Vagina (tissue), 2 donors: ENCODE measurements around the gene PXYLP1. TPM values are rescaled to one million over a fixed set of nuclear protein-coding genes. Genes with fewer than 3 reads are reported as not detected.

Experiments
- DNase-seq, 2 donors: peaks; one replicate each; pipeline ENCODE4 v3.0.0-alpha.2; 2017; ENCODE audit errors: extremely low spot score in 2 of 2
- H3K27ac ChIP-seq: fragments of 200-600 bp; sonication (generic); one replicate; pipeline ENCODE4 v1.5.1; 2019
- H3K27me3 ChIP-seq: fragments of 200-600 bp; sonication (generic); one replicate; pipeline ENCODE4 v1.5.1; 2019
- H3K36me3 ChIP-seq, 2 donors: fragments of 200-600 bp; sonication (generic); one replicate each; pipeline ENCODE4 v1.5.1; 2017 to 2019
- H3K4me1 ChIP-seq: fragments of 200-600 bp; sonication (generic); one replicate; pipeline ENCODE4 v1.5.1; 2019
- H3K4me3 ChIP-seq, 2 donors: fragments of 200-600 bp; sonication (generic); 1 replicate in 1 of 2; 2 replicates in 1 of 2; pipeline ENCODE4 v1.5.1; 2016 to 2019
- H3K9me3 ChIP-seq: fragments of 200-600 bp; sonication (generic); one replicate; pipeline ENCODE4 v1.5.1; 2019
- CTCF ChIP-seq, 3 experiments: fragments of 450-650 bp in 2 of 3; fragments of 200-600 bp in 1 of 3; sonication (generic) in 1 of 3; IDR thresholded peaks; one replicate each; pipeline ENCODE4 v1.5.1; 2017 to 2019; ENCODE audit warnings: antibody characterized with exemption in 3 of 3, mild to moderate bottlenecking in 2 of 3, moderate library complexity in 2 of 3
- POLR2A ChIP-seq, 2 donors: fragments of 450-650 bp; IDR thresholded peaks; one replicate each; pipeline ENCODE4 v1.6.1; 2017; ENCODE audit warnings: antibody characterized with exemption in 2 of 2, mild to moderate bottlenecking in 2 of 2, moderate library complexity in 2 of 2
- POLR2AphosphoS5 ChIP-seq, 2 donors: sonication (generic); formaldehyde crosslinking; IDR thresholded peaks; one replicate each; pipeline ENCODE4 v1.9.0; 2017; ENCODE audit warnings: antibody characterized with exemption in 2 of 2, mild to moderate bottlenecking in 2 of 2, low read depth in 1 of 2; ENCODE audit not compliant: insufficient read depth in 1 of 2
- intact Hi-C: fragments of 100-400 bp; cut with DNase I; formaldehyde crosslinking; loops from one replicate; pipeline ENCODE4 v1.15.1; 2023
- total RNA-seq: library from RNA; depleted of rRNA; stranded (reverse); fragments of >200 nt; gene quantifications from one replicate; pipeline ENCODE4 v1.2.3, GENCODE V29; 2016

Gene PXYLP1
- total RNA-seq, 1 donor from 2014 or later: 16.7 TPM

GRCh38 chr3:141328286-141329166 is 96.9 kb downstream of the PXYLP1 start:
- no peak for TF ChIP-seq POLR2A (IDR thresholded peaks at IDR 0.05)
- TF ChIP-seq POLR2AphosphoS5 (IDR thresholded peaks at IDR 0.05; ENCODE audit: insufficient read depth in 1 of 2, low read depth in 1 of 2): no peak
- no peak for TF ChIP-seq CTCF (IDR thresholded peaks at IDR 0.05)
- Histone ChIP-seq H3K4me3 (no peak overlapping the region), H3K36me3 (no peaks in the 10 kb centered on the region), H3K27me3 (no peaks in the 10 kb centered on the region), H3K4me1 (no peaks in the 10 kb centered on the region), H3K9me3 (no peaks in the 10 kb centered on the region), H3K27ac (no peak overlapping the region)
- intact Hi-C loops: no loop called here
- DNase-seq: no peak

- no peak overlapping the region for H3K4me3 ChIP-seq
- no peaks in the 10 kb centered on the region for H3K36me3 ChIP-seq
- TF ChIP-seq CTCF (IDR thresholded peaks at IDR 0.05) (no peak), POLR2AphosphoS5 (IDR thresholded peaks at IDR 0.05; ENCODE audit: insufficient read depth in 1 of 2, low read depth in 1 of 2) (no peak), POLR2A (IDR thresholded peaks at IDR 0.05) (no peak)
- peak in 1 of 2 donors; percentile 64 for DNase-seq
- H3K4me1 ChIP-seq: no peaks in the 10 kb centered on the region
- no peaks in the 10 kb centered on the region for H3K9me3 ChIP-seq
- no peaks in the 10 kb centered on the region for H3K27me3 ChIP-seq
- H3K27ac ChIP-seq: no peak overlapping the region
- intact Hi-C loops: no loop called here
Observed at GRCh38 chr3:141330235-141330634, 98.6 kb downstream of the PXYLP1 start.

- Histone ChIP-seq H3K27me3 (no peaks in the 10 kb centered on the region), H3K4me1 (no peaks in the 10 kb centered on the region), H3K9me3 (no peaks in the 10 kb centered on the region), H3K27ac (no peak overlapping the region), H3K36me3 (no peaks in the 10 kb centered on the region), H3K4me3 (no peak overlapping the region)
- no peak for DNase-seq
- intact Hi-C loops: no loop called here
- TF ChIP-seq POLR2AphosphoS5 (IDR thresholded peaks at IDR 0.05; ENCODE audit: insufficient read depth in 1 of 2, low read depth in 1 of 2) (no peak), POLR2A (IDR thresholded peaks at IDR 0.05) (no peak), CTCF (IDR thresholded peaks at IDR 0.05) (no peak)
Observed at GRCh38 chr3:141330718-141331376, 99.2 kb downstream of the PXYLP1 start.

GRCh38 chr3:141331377-141332318 is 100.0 kb downstream of the PXYLP1 start:
- no peak overlapping the region for H3K27ac ChIP-seq
- no peaks in the 10 kb centered on the region for H3K36me3 ChIP-seq
- H3K4me3 ChIP-seq: no peak overlapping the region
- peak in 1 of 2 donors; percentile 84 for DNase-seq
- no peaks in the 10 kb centered on the region for H3K4me1 ChIP-seq
- TF ChIP-seq POLR2AphosphoS5 (IDR thresholded peaks at IDR 0.05; ENCODE audit: insufficient read depth in 1 of 2, low read depth in 1 of 2) (no peak), POLR2A (IDR thresholded peaks at IDR 0.05) (no peak), CTCF (IDR thresholded peaks at IDR 0.05) (no peak)
- intact Hi-C loops: no loop called here
- H3K9me3 ChIP-seq: no peaks in the 10 kb centered on the region
- H3K27me3 ChIP-seq: no peaks in the 10 kb centered on the region
